GM10847 (cell line): ENCODE data around the gene TTN.

Source experiments
- POLR2A ChIP-seq: IDR thresholded peaks from 2 replicates; pipeline ENCODE4 v1.6.1; 2011; ENCODE audit not compliant: insufficient read length; ENCODE audit errors: extremely low read depth

TTN gene

DNA sequence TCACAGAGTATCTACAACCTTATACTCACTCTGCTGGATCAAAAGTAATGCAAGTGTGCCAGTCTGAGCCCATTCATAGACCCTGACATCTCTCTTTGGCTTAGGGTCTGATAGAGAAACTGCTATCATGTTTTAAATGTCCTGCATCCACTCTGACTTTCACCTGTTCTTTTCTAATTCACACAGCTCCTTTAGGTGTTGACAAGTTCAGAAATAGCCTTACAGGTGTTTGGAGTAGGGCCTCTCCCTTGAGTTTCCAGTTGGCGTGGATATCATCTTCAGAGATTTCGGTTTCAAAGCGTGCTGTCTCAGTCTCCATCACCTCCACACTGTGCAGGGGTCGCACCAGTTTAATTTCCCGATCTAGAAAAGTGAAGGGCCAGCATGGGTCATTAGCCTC is 176.6 kb downstream of the TTN start:
- no peak for TF ChIP-seq POLR2A

DNA sequence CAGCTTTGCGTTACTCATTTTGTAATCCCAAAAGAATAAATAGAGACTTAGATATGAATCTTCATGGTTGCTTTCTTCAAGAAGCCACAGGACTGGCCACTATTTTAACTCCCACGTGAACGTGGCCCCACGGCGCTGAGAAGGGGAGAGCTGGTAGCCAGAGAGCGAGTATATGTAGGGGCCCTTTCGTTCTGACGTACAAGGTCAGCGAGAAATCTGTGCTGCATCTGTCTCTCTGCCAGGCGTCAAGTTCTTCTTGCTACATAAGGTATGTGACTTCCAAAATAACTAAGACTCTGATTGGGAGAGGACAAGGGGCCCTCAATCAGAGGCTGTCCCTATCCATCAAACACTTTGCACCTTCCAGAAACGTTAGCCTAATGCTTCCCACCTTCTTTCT is 177.8 kb downstream of the TTN start:
- no peak for TF ChIP-seq POLR2A

DNA sequence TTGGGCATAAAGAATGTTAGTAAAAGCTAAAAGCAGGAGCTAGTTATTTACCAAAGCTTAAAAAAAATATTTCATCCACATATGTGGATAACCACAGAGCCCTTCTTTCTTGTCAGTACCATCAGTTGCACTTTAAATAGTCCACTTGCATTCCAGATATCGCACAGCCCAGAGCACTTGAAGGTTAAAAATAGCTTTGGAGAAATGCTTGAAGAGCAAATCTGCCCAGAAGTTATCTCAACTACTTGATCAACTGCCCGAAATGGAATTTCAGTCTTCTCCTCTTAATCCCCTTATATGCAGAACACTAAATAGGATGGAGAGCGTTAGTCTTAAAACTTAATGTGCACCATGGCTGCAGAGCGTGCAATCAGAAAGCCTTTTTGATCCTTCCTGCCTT is 178.6 kb downstream of the TTN start:
- no peak for TF ChIP-seq POLR2A

DNA sequence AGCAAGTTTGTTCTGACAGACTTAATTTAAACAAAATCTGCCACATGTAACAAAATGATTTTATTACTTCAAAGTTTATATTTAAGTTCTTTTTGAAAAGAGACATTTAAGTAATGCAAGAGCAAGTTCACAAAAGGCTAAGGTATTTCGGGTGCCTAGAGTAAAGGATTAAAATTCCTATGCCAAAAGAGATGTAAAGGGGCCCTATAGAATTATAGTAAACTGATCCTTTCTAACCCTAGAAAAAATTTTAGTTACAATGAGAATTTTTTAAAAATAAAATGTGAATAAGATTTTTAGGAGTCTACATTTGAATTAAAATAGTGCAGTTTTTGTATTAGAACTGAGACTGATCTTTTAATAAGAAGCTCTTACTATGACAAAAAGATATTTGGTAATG is 179.8 kb downstream of the TTN start:
- TF ChIP-seq POLR2A: no peak

DNA sequence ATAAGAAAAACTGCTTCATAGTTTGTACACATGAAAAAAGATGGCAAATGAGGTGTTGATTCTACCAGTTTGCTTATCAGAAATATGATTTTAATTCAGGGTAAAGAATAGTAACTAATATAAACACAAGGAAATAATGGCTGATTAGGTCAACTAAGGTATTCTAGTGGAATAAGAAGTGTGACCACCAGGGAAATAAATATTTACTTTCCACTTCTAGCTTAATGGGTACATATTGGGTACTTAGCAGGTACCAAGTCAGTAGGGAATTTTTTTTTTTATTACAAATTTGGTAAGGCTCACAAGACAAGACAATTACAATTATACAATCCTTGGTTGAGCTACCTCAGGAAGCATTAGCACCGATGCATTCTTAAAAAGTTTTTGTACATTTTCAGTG is 191.3 kb downstream of the TTN start:
- no peak for TF ChIP-seq POLR2A

DNA sequence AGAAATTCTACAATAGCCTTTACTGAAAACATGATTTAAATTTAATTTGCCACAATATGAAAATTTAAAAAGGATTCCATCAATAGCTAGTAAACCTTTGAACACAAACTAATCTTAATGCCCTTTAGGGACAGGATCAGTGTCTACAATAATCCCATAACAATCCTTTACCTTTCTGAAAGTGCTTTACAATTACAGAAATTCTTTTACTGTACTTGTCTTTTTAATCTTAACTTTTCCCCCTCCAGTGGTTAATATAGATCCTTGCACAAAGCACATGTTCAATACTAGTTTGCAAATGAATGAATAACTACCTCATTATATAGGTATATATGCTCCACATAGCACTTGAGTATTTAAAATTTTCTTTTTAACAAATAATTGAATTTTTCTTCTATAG is 204.3 kb downstream of the TTN start:
- TF ChIP-seq POLR2A: no peak

DNA sequence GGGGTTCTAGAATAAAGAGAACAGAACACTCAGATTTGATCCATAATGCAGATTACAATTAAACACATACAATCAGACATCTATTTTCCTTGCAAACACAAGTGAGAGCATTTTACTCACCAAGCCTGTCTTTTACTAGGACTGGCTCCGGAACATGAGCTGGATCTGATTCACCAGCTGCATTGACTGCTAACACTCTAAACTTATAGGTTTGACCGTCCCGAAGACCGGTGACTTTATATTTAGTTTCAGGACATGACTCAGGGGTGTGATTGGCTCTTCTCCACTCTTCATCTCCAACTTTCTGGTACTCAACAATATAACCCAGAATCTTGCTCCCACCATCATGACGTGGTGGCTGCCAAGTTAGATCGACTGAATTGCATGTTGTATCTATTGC is 214.6 kb downstream of the TTN start:
- TF ChIP-seq POLR2A: no peak

DNA sequence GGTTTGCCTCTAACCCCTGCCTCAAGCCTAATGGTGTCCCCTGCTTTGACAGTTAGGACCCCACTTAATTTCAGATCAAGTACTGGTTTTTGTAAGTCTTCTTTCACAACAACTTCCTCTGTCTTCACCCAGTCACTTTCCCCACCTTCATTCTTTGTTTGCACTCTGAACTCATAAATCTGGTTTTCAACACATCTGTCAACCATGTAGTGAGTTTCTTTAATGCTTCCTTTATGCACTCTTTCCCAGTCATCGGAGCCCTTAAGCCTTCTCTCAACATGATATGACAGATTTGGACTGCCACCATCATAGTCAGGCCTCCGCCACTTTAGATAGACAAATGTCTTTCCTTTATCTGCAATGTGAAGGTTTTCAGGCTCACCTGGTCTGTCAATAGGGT is 217.9 kb downstream of the TTN start:
- no peak for TF ChIP-seq POLR2A

DNA sequence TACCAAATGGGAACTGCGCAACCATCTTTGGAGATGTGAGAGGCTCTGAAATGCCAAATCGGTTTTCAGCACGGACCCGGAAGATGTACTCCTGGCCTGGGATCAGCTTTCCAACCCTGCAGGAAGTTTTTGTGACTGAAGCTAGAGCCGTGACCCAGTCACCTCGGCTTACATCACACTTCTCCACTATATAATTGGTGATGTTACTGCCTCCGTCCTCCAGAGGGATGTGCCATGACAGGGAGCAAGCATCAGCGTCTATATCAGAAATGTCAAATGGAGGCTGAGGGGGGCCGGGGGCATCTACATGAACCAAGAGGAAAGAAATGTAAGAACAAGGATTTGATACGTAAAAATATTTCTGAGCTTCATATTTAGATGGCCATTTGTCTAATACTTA is 222.6 kb downstream of the TTN start:
- TF ChIP-seq POLR2A: no peak

DNA sequence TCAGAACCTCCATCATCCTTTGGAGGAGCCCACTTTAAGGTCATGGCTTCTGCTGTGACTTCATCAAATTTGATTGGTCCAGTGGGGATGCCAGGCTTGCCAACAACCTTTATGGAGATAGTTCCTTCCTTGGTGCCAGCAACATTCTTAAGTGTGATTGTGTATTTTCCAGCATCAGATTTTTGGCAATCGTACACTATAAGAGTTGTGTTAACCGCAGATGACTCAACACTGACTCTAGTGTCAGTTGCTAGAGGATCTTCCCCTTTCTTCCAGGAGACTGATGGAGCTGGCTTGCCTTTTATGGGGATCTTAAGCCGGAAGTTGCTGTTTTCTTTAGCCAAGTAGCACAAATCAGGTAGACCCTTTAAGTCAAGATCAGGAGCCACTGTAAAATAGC is 228.2 kb downstream of the TTN start:
- no peak for TF ChIP-seq POLR2A

DNA sequence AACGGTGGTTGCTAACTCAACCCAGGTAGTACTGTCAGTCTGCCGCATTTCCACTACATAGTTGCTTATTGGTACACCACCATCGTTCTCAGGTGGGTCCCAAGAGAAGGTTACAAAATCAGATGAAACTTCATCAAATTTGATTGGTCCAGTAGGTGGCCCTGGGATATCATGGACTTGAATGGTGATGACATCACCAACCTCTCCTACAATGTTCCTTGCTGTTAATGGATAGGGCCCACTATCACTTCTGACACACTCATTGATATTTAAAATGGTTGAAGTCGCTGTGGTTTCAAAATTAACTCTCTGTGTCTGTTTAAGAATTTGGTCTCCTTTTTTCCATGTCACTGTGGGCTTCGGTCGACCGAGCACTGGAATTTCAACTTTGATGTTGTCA is 232.4 kb downstream of the TTN start:
- TF ChIP-seq POLR2A: no peak

DNA sequence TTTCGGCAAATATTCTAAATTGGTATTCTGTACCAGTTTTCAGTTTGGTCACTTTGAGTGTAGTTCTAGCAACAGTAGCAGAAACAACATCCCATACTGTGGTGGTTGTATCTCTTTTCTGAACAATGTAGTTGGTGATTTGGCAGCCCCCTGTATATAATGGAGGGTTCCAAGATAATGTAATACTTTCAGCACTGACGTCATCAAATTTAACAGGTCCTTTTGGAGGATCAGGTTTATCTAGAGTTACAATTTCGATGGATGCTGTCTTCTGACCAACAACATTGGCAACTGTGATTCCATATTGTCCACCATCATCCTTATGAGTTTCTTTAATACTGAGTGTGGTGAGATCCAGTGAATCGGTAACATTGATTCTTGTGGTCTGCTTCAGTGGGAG is 239.0 kb downstream of the TTN start:
- TF ChIP-seq POLR2A: no peak

DNA sequence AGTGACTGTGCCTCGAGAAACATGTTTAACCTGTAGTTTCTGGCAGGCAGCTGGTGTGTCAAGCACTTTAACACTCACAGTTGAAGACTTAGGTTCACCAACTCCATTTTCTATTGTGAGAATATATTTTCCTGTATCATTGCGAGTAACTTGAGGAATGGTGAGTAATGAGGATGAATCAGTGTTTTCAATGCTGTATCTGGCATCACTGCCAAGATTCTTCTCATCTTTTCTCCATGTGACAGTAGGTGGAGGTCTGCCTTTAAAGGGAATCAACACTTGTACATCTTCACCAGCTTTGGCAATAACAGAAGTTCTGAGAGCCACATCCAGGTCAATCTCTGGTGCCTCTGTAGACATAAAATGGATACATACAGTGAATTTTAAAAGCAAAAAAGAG is 254.2 kb downstream of the TTN start:
- no peak for TF ChIP-seq POLR2A

DNA sequence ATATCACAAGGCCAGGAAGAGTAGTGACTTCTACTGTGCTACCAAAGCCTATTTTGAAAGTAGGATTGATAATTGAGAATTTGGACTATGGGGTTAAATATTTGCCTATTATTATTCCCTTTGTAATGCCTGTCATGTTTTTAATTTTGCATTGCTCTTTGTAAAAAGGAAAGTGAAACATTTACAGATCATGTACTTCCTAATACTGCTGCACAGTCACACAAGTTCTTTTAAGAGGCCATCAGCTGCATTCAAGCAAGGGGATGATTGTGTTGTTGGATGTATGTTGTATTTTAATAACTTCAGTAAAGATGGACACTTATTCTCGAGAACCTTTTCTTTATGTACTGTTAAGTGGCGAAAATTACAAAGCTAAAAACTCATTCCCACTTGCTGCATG is 256.9 kb downstream of the TTN start:
- no peak for TF ChIP-seq POLR2A

DNA sequence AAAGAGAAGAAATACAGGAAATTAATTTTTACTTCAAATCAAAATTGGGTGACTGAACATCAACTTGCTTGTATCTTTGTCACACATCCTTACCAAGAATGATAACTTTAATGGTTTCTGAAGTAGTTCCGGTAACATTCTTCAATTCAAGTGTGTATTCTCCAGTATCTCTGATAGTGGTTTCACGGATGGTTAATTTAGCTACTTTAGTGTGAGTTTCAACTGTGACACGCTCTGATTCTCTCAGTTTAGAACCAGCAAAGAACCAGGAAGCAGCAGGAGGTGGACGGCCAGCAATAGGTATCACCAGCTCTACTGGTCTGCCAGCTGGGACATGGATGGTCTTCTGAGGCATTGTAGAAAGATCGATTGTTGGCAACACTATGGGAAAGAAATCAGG is 264.7 kb downstream of the TTN start:
- TF ChIP-seq POLR2A: no peak

DNA sequence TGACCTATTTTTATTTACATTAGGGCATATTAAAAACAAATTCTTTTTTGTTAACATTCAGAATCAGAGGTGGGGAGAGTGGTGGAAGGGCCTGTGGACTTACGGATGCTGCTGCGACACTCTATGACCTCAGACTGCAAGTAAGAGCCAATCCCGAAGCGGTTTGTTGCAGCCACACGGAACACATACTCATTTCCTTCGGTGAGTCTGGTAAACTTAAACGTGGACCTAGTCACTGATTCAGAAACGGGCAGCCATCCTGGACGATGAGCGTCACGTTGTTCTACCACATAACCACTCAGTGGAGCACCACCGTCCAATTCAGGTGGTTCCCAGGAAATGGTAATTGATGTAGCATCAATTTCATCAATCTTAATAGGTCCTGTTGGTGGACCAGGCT is 265.1 kb downstream of the TTN start:
- TF ChIP-seq POLR2A: no peak

DNA sequence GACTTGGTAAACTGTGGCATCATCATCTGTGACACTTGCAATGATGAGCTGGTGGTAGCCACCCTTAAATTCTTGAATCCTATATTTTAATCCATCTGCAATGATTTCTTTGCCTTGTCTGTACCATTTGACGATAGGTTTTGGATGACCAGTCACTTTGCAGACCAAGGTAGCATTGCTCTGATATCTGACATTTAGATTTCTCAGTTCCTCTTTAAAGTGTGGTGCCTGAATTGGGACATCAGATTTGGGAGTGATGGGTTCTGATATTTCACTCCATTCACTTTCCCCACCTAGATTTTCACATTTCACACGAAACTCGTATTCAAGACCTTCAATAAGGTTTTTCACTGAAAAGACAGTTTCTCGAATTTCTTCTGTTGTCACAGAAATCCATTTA is 271.2 kb downstream of the TTN start:
- no peak for TF ChIP-seq POLR2A

DNA sequence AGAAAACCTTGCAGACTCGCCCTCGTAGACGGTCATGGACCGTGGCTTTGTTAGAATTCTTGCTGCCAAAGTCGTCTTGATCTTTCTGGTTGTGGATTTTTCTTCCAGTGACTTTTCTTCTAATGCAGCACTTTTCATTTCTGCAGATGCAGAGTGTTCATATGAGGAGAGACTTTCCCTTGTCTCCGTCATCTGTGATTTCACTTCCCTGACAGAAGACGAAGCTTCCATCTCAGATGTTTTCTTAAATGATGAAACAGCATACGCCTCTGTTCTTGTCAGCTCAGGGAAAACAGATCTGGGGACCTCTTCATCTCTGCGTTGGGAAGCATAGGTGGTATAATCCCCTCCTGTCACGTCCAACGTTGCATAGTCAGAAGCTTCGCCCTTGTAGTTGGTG is 276.1 kb downstream of the TTN start:
- TF ChIP-seq POLR2A: no peak
